Raji (cell line): ENCODE data around the gene PTGR3.

Experiments used
- POLR2A ChIP-seq: IDR thresholded peaks from 2 replicates; pipeline ENCODE4 v1.6.1; 2011; ENCODE audit warnings: low read depth, low read length, control low read depth; ENCODE audit not compliant: insufficient read depth

PTGR3 gene

GRCh38 chr18:75221897-75222296 is 13.0 kb upstream of the PTGR3 start:
- no peak for TF ChIP-seq POLR2A

- TF ChIP-seq POLR2A: no peak
Observed at GRCh38 chr18:75221397-75221796, 12.5 kb upstream of the PTGR3 start.

DNA sequence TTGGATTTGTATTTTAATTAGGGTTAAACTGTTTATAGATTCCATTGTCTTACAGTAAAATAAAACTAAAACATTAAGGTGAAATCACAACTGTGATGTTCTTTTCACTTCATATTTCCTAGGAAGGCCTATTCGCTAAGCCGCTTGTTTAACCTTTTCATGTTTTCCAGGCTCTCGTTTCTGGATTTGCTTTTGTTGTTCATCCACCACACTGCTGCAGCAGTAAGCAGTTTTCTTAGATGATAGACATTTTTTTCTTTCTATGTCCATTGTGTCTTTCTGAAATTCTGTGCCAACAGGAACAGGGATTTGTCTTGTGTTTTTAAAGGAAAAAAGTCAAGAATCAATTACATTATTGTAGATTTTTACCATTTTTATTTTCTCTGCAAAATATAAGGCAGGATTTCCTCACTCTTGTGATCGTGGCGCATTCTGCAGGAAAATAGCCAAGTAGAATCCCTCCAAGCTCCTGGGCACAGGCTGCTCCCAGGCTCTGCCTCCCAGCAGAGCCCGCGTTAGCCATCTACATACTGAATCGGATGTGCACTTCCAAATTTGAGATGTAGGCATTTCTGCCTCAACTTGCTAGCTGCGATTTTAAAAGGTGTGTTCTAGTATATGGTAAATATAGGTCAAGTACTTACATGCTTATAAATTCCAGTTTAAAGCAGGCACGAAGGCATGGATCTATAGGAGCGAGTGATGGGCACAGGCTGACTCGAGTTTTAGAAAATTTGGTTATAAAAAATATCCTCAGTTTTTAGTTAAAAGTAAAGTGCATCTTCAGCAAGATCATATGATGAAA is 11.8 kb upstream of the PTGR3 start:
- TF ChIP-seq POLR2A: no peak

DNA sequence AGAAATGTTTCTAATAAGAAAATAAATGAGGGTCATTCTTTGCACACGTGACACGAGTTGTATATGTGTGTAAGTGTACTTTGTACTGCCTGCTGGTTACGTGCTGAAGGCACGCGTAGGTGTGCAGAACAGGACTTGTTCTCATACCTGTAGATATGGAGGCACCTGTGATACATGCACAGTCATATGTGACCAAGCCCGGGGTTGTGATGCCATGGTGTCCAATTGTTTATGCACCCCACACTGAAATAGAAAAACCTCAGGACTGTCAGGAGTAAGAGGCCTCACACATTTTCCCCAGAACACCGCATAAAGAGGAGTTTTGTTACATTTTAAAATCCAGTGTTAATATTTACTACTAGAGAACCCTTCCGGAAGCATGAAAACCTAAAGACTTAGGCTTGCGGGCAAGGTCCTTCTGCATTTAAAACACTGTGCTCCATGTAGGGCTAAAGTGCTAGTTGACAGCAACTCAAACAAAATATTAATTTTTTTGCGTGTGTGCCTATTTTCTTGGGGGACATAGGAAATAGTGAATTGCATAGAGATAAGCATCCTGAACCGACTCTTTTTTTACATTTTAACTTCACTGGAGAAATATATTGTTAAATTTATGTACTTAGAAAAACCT is 10.9 kb upstream of the PTGR3 start:
- no peak for TF ChIP-seq POLR2A

GRCh38 chr18:75218065-75218923 is 9.4 kb upstream of the PTGR3 start:
- TF ChIP-seq POLR2A: no peak

GRCh38 chr18:75216911-75217689 is 8.2 kb upstream of the PTGR3 start:
- TF ChIP-seq POLR2A: no peak

GRCh38 chr18:75216212-75216910 is 7.4 kb upstream of the PTGR3 start:
- TF ChIP-seq POLR2A: no peak

GRCh38 chr18:75215663-75216062 is 6.7 kb upstream of the PTGR3 start:
- no peak for TF ChIP-seq POLR2A

- TF ChIP-seq POLR2A: no peak
Observed at GRCh38 chr18:75214766-75215510, 6.0 kb upstream of the PTGR3 start.

DNA sequence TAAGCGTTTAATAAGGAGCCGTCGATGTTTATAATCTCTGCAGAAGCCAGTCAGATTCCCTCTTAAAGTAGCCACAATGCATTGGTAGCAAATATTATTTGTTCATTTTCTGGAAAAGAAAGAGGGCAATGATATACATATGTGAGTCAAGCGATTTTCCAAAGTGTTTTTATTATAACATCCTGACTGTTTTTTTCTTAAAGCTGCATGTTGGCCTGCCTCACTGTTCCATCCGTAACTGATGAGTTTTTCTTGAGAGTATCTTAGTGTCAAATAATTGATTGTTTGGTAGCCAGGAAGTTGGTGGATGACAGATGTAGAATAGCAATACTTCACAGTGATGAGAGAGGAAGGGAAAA is 5.4 kb upstream of the PTGR3 start:
- TF ChIP-seq POLR2A: no peak

GRCh38 chr18:75213611-75214331 is 4.8 kb upstream of the PTGR3 start:
- TF ChIP-seq POLR2A: no peak

DNA sequence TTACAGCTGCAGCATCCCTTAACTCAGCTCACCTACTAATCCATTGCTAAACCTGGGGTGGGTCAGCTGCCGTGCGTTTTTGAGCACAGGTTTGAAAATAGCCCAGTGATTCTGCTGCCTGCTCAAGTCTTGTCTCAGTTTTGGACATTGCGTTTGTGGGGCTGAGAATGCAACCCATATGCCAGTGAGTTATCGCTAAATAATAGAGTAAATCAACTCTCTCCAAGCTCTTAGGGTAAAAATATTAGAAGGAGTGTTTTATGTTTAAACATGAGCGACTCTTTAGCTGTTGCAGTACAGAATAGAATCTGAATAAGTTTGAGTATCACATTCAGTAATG is 3.8 kb upstream of the PTGR3 start:
- no peak for TF ChIP-seq POLR2A

- no peak for TF ChIP-seq POLR2A
Observed at GRCh38 chr18:75211953-75212750, 3.2 kb upstream of the PTGR3 start.

DNA sequence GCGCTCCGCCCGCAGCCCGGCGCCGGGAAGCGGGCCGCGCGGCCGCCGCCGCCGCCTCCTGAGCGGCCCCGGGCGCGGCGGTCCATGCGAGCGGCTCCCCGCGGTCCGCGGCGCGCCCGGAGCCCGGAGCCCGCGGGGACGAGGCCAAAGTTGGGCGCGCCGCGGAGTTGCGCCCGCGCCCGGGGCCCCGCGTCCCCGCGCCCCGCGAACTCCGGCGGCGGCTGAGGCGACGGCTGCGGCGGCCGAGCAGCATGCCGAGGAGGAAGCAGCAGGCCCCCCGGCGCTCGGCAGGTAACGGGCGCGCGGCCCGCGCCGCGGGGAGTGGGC is 2.6 kb upstream of the PTGR3 start:
- no peak; the same call in 1 of the 2 replicates for TF ChIP-seq POLR2A
